H1 (cell line): ENCODE measurements around the gene OVCA2. TPM values are rescaled to one million over a fixed set of nuclear protein-coding genes. Genes with fewer than 3 reads are reported as not detected.

Experiments used
- ASH2L ChIP-seq: fragments of 200-600, 300-600 bp; sonication (generic); IDR thresholded peaks from one replicate; pipeline ENCODE4 v1.7.1; 2017; ENCODE audit warnings: low read length
- CBX8 ChIP-seq: fragments of 300-800, 300-1000 bp; sonication (generic); IDR thresholded peaks from 2 replicates; pipeline ENCODE4 v1.7.1; 2016; ENCODE audit warnings: low read depth, low read length, borderline replicate concordance
- CTBP2 ChIP-seq: IDR thresholded peaks from 2 replicates; pipeline ENCODE4 v1.7.0; 2011; ENCODE audit warnings: borderline replicate concordance, mild to moderate bottlenecking, moderate library complexity, mixed read lengths, low read length; ENCODE audit not compliant: insufficient read depth, insufficient read length
- KDM5A ChIP-seq: fragments of 200-600 bp; IDR thresholded peaks from 2 replicates; pipeline ENCODE4 v1.7.1; 2012; ENCODE audit warnings: mild to moderate bottlenecking, low read length, inconsistent platforms, mixed read lengths
- polyA plus RNA-seq, 7 experiments: library from polyadenylated mRNA; depleted of rRNA in 3 of 7; stranded (reverse) in 5 of 7; unstranded in 2 of 7; fragments of >200 nt in 5 of 7; fragments of 200-250 nt in 2 of 7; gene quantifications; 1 replicate in 5 of 7; 2 replicates in 1 of 7; 4 replicates in 1 of 7; pipeline versions ENCODE4 v1.2.1 to v1.2.3, GENCODE V29; 2011 to 2013; ENCODE audit warnings: missing spikeins in 2 of 7, mixed read lengths in 2 of 7
- total RNA-seq: library from RNA; stranded (reverse); fragmentation: NEBNext Ultra II Directional; extraction: Animal tissue kit (Norgen Biotek cat#: 25700); gene quantifications from 2 replicates; pipeline ENCODE4 v1.2.1, GENCODE V29; 2021

OVCA2 gene
- total and polyA plus RNA-seq, 2 of the 8 experiments (the other 6 are each of a cell fraction or from before 2014, with no cell fraction given) = 15.3 to 37.0 TPM

GRCh38 chr17:2071024-2071385 lies 29.2 kb downstream of the OVCA2 start (continued):
- no peak for TF ChIP-seq ASH2L
- no peak for TF ChIP-seq CBX8
- TF ChIP-seq CTBP2 = no peak
- no peak for TF ChIP-seq KDM5A
